ENCODE measurements around the gene DOCK2. TPM values are rescaled to one million over a fixed set of nuclear protein-coding genes. Genes with fewer than 3 reads are reported as not detected.

The DOCK2 gene
- total and polyA plus RNA-seq, 2 experiments from 2014 or later, result 6.5 to 10.4 TPM

DNA sequence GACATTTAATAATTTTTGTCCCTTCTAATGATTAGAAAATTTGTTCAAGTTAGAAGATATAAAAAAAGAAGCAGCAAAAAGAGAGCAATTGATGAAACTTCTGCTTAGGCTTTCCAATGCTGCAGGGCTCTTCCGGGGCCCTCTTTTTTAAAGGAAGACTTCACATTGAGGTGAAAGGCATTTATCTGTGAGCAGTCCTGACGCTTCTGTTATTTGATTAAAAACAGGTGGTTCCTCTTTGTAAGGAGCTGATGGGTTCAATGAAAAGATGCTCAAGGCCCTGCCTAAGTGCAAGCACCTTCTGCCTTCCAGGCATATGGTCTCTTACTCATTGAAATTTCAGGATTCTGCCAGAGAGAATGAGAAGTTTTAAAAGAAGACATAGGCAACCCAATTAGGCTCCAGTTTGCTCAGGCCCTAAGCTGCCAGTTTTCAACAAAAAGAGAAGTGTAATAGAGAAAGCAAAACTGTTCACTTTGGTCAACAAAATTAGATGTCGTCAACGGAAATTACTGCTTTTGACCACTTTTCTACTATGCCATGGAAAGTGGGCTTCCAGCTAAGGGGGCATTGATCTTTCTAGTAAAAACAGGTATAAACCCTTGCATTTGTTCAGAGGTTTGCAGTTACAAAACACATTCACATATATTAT, 243.1 kb downstream of the DOCK2 start:
- Histone ChIP-seq H3K27ac (no peak overlapping the region), H2AFZ (no peak overlapping the region), H3K36me3 (ENCODE audit: low read depth) (peaks cover 50% of the 10 kb centered on the region), H3K9me3 (ENCODE audit: low read depth) (no peaks in the 10 kb centered on the region), H3K79me2 (ENCODE audit: insufficient read depth) (peaks cover 56% of the 10 kb centered on the region), H3K9ac (no peak overlapping the region), H3K4me3 (no peak overlapping the region), H3K27me3 (replicated peaks; ENCODE audit: insufficient read depth) (no peaks in the 10 kb centered on the region), H3F3A (ENCODE audit: insufficient read depth) (peaks cover 36% of the 10 kb centered on the region), H3K9me2 (ENCODE audit: insufficient read depth) (no peaks in the 10 kb centered on the region), H4K20me1 (ENCODE audit: insufficient read depth) (no peaks in the 10 kb centered on the region), H3K4me1 (ENCODE audit: insufficient read depth) (peaks cover 22% of the 10 kb centered on the region), H3K4me2 (ENCODE audit: unreplicated experiment) (no peak overlapping the region)
- DNase-seq, result no peak
- in situ Hi-C loops (cut with MboI), result no loop called here
- 82% methylated on average over 4 of the region's 4 CpGs for WGBS, 2 experiments (ENCODE audit: low coverage in 1 of 2, low lambda C conversion rate in 2 of 2, missing lambda C conversion rate in 2 of 2)
- TF ChIP-seq EZH2 (IDR thresholded peaks at IDR 0.05; ENCODE audit: insufficient read depth, poor library complexity, severe bottlenecking) (no peak), EZH2phosphoT487 (IDR thresholded peaks at IDR 0.05; ENCODE audit: insufficient read depth, low read depth) (no peak)

DNA sequence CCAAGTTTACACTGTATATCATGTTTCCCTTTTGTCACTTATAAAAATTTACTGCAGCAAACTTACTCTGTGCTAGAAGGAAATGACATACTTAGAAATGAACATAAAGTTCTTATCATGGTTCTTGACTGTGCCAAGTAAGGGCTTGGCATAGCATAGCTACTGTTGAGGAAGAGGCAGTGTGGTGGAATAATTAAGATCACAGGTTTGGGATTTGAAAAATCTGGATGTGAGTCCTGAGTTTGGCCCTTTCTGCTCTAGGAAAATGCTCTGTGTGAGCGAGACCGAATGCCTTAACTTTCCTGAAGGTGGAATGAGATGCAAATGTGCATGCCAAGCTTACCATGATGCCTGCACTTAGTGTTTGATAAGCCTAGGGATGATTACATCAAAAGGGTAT, 243.7 kb downstream of the DOCK2 start:
- Histone ChIP-seq H3K4me3 (no peak overlapping the region), H3K9me2 (ENCODE audit: insufficient read depth) (no peaks in the 10 kb centered on the region), H3K9ac (no peak overlapping the region), H4K20me1 (ENCODE audit: insufficient read depth) (no peaks in the 10 kb centered on the region), H3K4me2 (ENCODE audit: unreplicated experiment) (no peak overlapping the region), H3F3A (ENCODE audit: insufficient read depth) (peaks cover 34% of the 10 kb centered on the region), H2AFZ (no peak overlapping the region), H3K79me2 (ENCODE audit: insufficient read depth) (peaks cover 63% of the 10 kb centered on the region), H3K27ac (no peak overlapping the region), H3K4me1 (ENCODE audit: insufficient read depth) (peaks cover 15% of the 10 kb centered on the region), H3K27me3 (replicated peaks; ENCODE audit: insufficient read depth) (no peaks in the 10 kb centered on the region), H3K9me3 (ENCODE audit: low read depth) (no peaks in the 10 kb centered on the region), H3K36me3 (ENCODE audit: low read depth) (peaks cover 50% of the 10 kb centered on the region)
- in situ Hi-C loops (cut with MboI), result no loop called here
- DNase-seq, result no peak
- no peak for TF ChIP-seq EZH2phosphoT487 (IDR thresholded peaks at IDR 0.05; ENCODE audit: insufficient read depth, low read depth)
- TF ChIP-seq EZH2 (IDR thresholded peaks at IDR 0.05; ENCODE audit: insufficient read depth, poor library complexity, severe bottlenecking), result no peak
- WGBS, 2 experiments (ENCODE audit: low coverage in 1 of 2, low lambda C conversion rate in 2 of 2, missing lambda C conversion rate in 2 of 2), result 100% methylated on average over 2 of the region's 2 CpGs

DNA sequence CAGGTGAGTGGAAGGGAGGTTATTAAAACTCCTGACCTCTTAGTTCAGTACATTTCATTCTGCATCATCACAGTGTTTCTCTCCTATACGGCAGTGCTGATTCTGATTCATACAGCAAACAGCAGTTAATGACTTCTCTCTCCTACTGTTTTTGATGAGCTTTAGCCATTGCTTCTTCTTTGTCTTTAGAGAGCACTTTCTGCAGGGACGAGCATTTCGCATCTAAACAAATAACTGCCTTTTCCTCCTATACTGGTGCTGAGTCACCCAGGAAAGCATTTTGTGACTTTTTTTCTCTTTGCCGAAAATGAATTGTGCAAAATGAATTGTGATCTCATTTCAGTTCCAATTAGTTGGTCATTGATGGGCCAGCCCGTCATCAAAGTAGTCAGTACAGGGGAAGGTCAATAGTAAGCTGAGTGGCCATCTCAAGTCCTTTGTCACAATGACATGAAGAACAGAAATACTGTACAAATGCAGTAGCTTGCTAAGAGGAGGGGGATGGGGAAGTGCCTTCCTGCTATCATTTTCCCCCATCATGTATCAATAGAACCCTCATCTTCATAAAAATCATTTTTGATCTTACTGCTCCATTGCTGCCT, 244.7 kb downstream of the DOCK2 start:
- Histone ChIP-seq H3F3A (ENCODE audit: insufficient read depth) (peaks cover 30% of the 10 kb centered on the region), H4K20me1 (ENCODE audit: insufficient read depth) (no peaks in the 10 kb centered on the region), H3K36me3 (ENCODE audit: low read depth) (peaks cover 50% of the 10 kb centered on the region), H3K9me2 (ENCODE audit: insufficient read depth) (no peaks in the 10 kb centered on the region), H3K27me3 (replicated peaks; ENCODE audit: insufficient read depth) (no peaks in the 10 kb centered on the region), H3K9me3 (ENCODE audit: low read depth) (no peaks in the 10 kb centered on the region), H3K4me3 (no peak overlapping the region), H3K27ac (no peak overlapping the region), H3K9ac (no peak overlapping the region), H3K79me2 (ENCODE audit: insufficient read depth) (peaks cover 73% of the 10 kb centered on the region), H2AFZ (no peak overlapping the region), H3K4me2 (ENCODE audit: unreplicated experiment) (no peak overlapping the region), H3K4me1 (ENCODE audit: insufficient read depth) (peaks cover 5% of the 10 kb centered on the region)
- WGBS, 2 experiments (ENCODE audit: low coverage in 1 of 2, low lambda C conversion rate in 2 of 2, missing lambda C conversion rate in 2 of 2), result 87 to 92% methylated on average over 5 of the region's 5 CpGs
- no peak for DNase-seq
- in situ Hi-C loops (cut with MboI), result no loop called here
- no peak for TF ChIP-seq EZH2phosphoT487 (IDR thresholded peaks at IDR 0.05; ENCODE audit: insufficient read depth, low read depth)
- no peak for TF ChIP-seq EZH2 (IDR thresholded peaks at IDR 0.05; ENCODE audit: insufficient read depth, poor library complexity, severe bottlenecking)

DNA sequence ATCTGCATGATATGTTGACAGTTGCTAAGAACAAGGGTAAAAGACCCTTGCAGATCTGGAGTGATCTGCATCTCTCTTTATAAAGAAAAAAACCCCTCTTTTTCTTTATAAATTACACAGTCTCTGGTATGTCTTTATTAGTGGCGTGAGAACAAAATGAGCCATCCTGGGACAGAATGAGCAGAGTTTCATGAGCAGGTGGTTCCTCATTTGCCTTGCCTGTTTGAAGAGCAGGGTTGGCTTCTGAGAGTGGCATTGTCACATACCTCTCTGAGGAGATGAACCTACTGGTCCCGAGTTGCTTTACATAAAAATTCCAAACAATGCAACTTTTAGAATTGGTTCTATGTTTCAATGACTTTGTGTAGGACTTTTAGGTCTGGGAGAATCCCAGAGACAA, 249.0 kb downstream of the DOCK2 start:
- Histone ChIP-seq H3K27ac (no peak overlapping the region), H3K4me3 (no peak overlapping the region), H3K27me3 (replicated peaks; ENCODE audit: insufficient read depth) (no peaks in the 10 kb centered on the region), H3K9ac (no peak overlapping the region), H3K36me3 (ENCODE audit: low read depth) (peaks cover 22% of the 10 kb centered on the region), H3K4me2 (ENCODE audit: unreplicated experiment) (no peak overlapping the region), H3K9me3 (ENCODE audit: low read depth) (no peaks in the 10 kb centered on the region), H3K79me2 (ENCODE audit: insufficient read depth) (peaks cover 94% of the 10 kb centered on the region), H4K20me1 (ENCODE audit: insufficient read depth) (no peaks in the 10 kb centered on the region), H3K9me2 (ENCODE audit: insufficient read depth) (no peaks in the 10 kb centered on the region), H3K4me1 (ENCODE audit: insufficient read depth) (no peaks in the 10 kb centered on the region), H2AFZ (no peak overlapping the region), H3F3A (ENCODE audit: insufficient read depth) (peaks cover 18% of the 10 kb centered on the region)
- 85 to 90% methylated on average over 2 of the region's 2 CpGs for WGBS, 2 experiments (ENCODE audit: low coverage in 1 of 2, low lambda C conversion rate in 2 of 2, missing lambda C conversion rate in 2 of 2)
- no peak for DNase-seq
- no peak for TF ChIP-seq EZH2 (IDR thresholded peaks at IDR 0.05; ENCODE audit: insufficient read depth, poor library complexity, severe bottlenecking)
- no peak for TF ChIP-seq EZH2phosphoT487 (IDR thresholded peaks at IDR 0.05; ENCODE audit: insufficient read depth, low read depth)
- in situ Hi-C loops (cut with MboI), result no loop called here
